ENCODE data around the gene ARMC9. TPM values are rescaled to one million over a fixed set of nuclear protein-coding genes. Genes with fewer than 3 reads are reported as not detected.
"Not testable (repeated sequence)": the region's sequence is repeated elsewhere in the genome, so short reads cannot be mapped to it uniquely, and the experiment has no call there.

ARMC9 gene
- total RNA-seq, 2 experiments from 2014 or later, result 5.7 to 7.4 TPM

DNA sequence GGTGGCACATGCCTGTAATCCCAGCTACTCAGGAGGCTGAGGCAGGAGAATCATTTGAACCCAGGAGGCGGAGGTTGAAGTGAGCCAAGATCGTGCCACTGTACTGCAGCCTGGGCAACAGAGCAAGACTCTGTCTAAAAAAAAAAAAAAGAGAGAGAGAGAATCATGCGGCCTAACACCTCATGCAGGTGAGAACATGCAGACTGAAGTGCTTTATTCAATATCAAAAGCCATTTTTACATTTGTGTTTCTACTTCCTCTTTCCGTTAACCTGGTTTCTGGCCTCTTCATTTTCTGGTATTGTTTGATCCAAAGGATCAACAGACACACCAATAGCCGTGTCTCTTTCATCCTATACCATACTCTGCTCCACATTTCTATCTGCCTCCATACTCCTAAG is 19.6 kb upstream of the ARMC9 start:
- POLR2A ChIA-PET, CTCF ChIA-PET: not testable (repeated sequence)

DNA sequence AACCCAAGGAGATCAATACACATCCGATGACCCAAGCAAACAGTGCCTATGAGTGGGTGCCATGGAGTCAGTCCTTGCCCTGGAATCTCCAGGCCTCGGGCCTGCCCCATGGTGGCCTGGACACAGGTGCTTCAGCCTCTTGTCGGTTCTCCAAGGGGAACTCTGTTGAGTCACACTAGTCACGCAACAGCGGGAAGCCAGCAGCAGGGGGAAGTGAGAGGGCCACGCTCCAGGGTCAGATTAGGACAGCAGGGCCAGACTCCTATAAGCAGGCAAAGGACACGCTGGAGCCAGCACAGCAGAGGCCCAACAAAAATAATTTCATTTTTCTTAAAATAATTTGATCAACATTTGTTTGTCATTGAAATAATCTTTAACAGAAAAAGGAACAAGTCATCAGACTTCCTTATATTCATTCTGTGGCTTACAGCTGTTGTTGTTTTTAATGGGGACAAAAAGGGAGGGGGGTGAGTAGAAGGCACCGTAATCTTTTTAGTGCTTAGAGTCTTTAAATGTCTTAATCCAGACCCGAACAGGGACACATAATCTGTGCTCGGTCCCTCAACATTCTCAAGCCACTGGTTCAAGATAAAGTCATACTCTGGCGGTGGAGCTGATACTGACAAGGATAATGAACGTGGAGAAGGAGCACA is 16.4 kb upstream of the ARMC9 start:
- POLR2A ChIA-PET, result no interaction called here
- CTCF ChIA-PET, result no interaction called here

DNA sequence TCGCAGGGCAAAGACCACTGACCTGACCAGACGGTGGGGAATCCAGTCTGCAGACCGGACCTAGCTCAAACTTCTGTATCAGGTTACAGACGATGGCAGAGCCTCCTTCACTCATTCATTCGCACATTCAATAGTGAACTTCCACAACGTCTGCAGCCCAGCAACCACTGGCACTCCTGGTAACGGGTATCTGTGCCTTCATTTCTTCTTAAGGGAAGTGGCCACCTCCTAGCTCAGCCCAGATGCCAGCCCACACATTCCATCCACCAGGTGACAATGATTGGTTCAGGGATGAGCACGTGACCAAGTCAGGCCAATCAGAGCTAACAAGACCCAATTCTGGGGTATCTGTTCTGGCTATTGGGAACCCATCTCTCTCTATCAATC is 15.9 kb upstream of the ARMC9 start:
- CTCF ChIA-PET, result no interaction called here
- POLR2A ChIA-PET, result no interaction called here

DNA sequence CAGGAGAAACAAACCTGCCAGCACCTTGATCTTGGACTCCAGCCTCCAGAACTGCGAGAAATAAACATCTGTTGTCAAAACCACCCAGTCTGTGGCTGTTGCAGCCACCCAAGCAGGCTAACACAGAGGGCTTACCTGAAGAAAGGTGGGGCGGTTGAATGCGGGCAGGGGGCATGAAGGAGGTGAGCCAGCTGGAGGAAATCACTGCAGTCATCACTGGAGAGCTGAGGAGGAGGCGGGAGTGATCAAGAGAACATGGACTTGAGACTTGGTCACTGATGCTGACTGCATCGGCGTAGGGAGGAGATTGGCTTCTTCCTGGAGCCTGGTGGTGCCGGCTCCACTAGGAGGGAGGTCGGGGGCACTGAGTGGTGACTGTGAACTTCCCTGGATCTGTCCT is 14.6 kb upstream of the ARMC9 start:
- ChIA-PET POLR2A (no interaction called here), CTCF (no interaction called here)

DNA sequence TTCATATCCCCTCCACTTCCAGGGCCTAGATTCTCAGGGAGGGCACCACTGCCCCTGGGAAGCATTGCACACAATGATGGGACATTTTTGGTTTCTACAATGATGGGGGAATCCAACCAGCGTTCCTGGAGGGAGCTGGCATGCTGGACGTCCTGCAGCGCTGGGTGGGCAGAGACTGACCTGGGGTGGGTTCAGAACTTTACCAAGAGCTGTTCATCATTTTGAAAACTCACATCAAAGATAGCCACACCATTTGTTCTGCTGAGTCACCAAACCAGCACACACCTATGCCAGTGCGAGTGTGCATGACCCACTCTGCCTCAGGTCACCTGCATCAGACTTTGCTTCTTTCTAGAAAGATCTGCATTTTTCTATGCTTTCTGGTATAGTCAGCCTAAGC is 14.1 kb upstream of the ARMC9 start:
- CTCF ChIA-PET, result no interaction called here
- POLR2A ChIA-PET, result no interaction called here

DNA sequence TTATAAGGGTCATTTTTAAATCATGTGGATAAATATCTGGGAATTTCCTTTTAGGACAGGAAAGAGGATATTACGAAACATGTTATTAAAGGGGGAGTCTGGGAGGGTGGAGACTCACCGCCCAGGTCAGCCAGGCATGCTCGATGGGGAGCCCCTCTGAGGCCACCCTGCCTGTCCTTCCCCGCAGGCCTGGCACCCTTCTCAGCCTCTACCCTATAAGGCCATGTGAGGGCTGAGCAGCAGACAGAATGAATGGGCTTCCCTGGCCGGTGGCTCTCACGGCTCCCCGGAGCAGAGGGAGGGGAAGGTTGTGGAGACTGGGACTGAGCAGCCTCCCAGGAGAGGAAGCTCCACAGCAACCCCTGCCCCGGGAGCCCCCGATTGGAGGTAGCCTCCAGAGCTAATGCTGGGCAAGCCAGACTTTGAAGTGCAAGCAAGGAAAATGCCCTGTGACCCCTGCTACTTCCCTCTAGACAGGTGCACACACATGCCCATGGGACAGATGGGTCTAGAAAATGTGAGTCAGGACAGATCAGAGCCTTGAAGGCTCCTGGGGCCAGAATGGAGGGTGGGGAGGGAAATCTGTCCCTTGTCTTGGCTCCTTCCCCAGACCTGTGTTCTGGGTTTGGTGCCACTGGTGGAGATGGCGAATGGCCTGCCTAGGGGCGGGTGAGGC is 13.2 kb upstream of the ARMC9 start:
- POLR2A ChIA-PET, result no interaction called here
- CTCF ChIA-PET, result no interaction called here

DNA sequence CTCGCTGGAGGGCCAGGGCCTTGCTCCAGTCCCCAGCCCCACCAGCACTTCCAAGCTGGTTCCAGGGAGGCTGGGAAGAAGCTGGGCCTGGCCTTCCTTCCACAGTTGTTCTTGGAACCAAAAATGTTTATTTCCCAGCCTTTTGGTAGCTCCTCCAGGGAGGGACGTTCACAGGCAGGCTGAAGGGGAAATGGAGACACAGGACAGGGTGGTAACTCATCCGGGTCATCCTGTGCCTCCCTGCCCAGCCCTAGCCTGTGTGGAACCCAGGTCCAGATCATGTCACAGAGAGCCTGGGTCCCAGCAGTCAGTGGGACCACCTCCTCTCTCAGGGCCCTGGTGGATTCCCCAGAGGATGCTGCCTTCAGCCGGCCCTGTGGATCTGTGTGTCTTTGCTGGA is 12.5 kb upstream of the ARMC9 start:
- ChIA-PET CTCF (no interaction called here), POLR2A (no interaction called here)

DNA sequence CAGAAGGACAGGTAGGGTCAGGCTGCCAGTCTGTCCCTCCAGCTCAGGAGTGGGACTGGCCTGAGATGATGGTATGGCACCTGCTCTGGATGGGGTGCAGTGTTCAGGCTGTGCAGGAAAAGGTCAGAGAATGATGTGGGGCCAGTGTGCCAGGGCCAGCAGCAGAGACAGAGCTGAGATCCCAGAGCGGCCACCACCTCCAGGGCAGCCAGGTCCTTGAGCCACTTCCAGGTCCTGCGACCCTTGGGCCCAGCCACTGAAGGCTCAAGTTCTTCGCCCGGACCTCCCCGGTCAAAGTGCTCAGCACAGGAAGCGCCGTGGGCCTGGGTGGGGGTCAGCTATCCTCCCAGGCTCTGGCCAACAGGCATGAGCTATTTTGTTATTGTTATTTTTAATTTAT is 12.1 kb upstream of the ARMC9 start:
- POLR2A ChIA-PET, result no interaction called here
- CTCF ChIA-PET, result no interaction called here

DNA sequence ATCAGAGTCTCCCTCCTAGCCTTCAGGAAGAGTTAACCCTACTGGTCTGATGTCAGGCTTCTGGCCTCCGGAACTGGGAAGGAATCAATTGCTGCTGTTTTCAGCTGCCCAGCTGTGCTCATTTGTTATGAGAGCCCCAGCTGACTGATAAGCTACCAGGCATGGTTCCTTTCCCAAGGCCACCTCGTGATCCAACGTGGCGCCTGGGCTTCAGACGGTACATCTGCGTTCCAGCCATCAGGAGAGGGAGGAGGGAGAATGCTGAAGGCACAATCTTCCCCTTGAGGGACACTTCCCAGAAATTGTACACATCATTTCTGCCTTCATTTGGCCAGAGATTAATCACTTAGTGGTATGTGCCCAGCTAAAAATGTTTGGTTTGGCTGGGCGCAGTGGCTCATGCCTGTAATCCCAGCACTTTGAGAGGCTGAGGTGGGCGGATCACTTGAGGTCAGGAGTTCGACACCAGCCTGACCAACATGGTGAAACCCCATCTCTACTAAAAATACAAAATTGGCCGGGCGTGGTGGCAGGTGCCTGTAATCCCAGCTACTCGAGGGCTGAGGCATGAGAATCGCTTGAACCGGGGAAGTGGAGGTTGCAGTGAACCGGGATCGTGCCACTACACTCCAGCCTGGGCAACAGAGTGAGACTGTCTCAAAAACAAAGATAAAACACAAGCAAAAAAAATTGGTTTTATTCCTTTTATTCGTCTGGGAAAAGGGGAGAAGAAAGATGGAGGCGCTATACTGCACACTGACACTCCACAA is 10.5 kb upstream of the ARMC9 start:
- ChIA-PET CTCF (no interaction called here), POLR2A (no interaction called here)

DNA sequence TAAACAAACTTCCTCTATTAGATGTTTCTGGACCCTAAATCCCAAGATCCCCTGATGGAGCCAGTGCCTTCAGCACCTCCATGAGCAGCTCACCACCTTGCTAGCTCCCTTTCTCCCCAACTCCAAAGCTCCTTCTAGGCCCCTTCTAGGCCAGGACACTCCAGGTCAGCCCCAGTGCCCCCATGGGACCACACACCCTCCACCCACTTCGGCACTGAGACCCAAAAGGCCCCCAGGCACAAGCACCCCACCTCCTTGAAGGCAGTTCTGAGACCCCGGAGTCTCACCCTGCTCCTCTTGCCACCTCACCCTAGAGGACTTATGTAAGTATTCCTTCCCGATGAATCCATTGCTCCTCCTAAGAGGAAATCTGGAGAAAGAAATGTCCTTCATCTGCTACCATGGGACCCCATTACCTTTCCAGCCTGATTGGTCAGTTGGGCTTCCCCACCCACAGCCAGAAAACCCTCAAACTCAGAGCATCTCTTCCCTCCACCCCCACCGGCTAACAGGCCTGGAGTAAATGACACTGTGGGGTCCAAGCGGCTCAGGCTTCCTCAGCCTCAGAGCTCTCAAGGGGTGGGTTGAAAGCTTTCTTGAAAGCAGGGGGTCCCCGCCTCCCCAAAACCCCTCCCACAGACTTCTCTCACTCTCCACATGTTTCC is 9.8 kb upstream of the ARMC9 start:
- ChIA-PET POLR2A (no interaction called here), CTCF (no interaction called here)

DNA sequence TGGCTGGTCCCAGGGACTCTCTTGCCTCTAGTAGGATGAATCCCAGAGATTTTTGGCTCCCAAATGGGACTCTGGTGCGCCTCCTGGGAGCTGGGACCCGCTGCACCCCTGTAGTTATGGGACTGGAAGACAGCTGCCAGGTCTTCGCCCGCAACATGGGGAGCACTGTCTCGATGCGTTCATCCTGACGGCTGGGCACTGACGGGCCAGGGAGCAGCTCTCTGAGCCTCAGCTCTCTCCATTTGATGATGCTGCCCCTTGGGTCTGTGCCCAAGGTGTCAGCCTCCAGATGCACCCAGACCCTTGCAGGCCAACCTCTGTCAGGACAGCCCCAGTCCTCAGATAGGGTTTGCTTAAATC is 9.3 kb upstream of the ARMC9 start:
- POLR2A ChIA-PET, result no interaction called here
- CTCF ChIA-PET, result interaction anchor here (1.1 kb wide), 1 partner anchor 21 kb away, joined by 3 read pairs; no protein-coding TSS in a partner anchor

DNA sequence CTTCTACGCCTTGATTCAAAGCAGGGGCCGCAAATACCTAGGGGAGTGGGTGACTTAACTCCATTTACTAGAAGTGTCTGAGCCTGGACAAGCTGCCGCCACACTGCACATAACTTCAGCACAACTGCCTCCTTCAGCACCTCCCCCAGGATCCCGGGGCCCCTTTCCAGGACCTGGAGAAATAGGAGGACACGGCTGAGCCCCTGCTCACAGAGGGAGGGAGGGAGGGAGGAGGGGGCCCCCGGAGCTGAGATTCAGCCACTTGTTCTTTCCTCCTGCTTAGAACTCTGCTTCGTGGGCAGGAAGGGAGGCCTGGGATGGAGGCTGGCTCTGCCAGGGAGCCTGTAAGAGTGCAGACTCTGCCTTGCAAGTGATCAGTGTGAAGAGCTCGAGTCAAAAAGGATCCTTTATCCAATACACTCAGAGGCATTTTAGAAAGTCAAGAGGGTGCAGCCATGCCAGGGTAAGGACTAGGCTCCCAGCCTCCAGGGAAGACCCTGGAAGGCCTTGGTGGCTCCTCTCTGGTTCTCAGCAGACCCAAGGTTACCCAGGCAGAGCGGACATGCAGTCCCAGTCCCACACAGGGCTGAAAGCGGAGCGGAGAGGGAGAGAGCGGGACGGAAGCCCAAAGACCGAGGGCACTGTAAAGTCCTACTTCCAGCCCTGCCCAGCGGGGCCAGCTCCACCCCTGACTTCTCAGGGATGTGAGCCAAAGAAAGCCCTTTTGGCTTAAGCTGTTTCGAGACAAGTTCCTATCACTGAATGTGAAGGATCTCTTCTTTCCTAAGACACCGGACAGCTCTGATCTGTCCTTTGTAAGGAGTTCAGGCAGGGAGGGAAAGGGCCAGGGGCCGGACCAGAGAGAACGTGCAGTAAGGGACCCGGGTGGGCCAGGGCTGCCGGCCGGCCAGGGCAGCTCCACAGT is 8.6 kb upstream of the ARMC9 start:
- ChIA-PET POLR2A (no interaction called here), CTCF (interaction anchor here (1.1 kb wide), 1 partner anchor 20 kb away, joined by 3 read pairs; no protein-coding TSS in a partner anchor)

DNA sequence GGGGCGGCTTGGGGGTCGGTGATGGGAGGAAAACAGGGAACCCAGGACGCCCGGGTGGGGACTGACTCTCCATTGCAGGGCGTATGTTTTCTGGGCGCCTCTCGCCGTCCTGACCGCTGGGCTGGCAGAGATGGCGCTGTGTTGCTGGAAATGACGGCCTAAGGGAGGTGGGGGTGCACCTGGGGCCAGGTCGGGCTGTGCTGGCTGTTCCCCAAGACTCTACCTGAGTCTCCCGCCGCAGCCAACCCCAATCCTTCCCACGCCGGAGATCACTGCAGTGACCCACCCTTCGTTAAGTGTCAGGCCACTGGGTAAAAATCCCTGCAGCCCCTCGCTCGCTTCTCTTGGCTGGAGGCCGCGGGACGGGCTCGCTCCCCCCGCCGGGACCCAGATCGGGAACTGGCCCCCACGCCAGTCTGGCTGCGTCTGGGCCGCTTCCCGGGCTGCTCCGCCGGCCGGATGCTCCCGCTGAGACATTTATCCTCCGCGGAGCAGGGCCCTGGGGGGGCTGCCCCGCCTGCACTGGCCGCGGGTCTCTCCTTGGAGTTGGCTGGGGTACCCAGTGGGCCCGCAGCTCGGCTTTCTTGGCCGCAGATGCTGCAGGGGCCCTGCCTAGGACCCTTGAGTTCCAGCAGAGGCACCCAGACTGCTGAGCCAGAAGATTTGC is 7.8 kb upstream of the ARMC9 start:
- POLR2A ChIA-PET, result no interaction called here

DNA sequence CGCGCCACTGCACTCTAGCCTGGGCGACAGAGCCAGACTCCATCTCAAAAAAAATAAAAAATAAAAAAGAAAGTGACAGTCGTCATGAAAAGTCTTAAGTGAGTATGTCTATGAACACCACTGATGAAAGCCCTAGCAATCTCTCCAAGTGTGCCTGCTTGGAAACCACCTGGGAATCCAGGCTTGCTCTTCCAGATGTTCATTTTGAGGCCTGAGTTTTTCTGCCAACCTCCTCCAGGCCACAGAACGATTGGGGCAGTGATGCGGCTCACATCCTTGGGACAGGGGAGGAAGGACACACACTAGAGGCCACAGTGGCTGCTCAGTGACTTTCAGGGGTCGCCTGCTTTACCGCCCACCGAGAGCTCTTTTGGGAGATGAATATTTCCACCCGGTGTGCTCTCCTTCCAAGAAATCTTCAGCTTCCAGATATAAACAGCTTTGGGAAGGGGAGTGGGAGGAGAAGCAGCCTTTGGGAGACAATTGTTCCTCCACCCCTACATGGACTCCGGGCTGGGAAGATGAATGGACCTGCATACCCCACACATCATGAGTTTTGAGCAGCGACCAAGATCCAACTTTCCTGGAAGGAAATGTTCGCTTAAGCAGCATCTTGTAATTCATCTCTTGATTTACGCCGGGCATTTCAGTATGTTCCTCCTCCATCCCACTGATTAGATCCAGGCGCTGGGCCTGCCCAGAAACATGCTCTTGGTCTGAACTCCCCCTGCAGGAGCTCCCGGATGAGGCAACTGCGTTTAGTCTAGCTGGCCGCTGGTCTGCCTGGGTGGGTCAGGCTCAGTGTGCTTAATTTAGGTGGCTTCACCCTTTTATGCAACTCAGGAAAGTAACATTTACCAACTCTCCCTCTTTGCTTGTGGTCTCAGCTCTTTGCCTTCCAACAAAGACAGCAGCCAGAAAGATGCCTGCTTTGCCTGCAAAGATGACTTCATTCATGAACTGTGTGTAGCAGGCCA is 6.2 kb upstream of the ARMC9 start:
- ChIA-PET CTCF (no interaction called here), POLR2A (no interaction called here)

More for the DNA sequence above, 7.8 kb upstream of the ARMC9 start:
- CTCF ChIA-PET, result interaction anchor here (1.1 kb wide), 1 partner anchor 19 kb away, joined by 3 read pairs; no protein-coding TSS in a partner anchor

DNA sequence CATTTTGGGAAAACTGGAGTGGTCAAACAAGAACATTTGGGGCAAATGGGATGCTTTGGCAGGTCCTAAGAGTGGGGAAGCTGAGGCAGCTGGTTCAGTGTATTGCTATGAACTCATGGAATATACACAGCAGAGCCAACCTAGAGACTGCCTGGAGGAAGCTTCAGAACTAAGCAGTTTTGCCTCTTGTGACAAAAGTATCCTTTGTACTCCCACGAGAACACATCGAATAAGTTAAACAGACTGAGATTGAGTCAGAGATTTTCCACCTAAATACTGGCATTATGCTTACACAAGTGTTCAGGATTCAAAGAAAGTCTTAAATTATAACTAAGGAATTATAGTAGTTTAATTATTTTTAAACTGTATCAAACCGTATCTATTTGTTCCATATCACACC is 5.2 kb upstream of the ARMC9 start:
- ChIA-PET POLR2A (no interaction called here), CTCF (no interaction called here)

DNA sequence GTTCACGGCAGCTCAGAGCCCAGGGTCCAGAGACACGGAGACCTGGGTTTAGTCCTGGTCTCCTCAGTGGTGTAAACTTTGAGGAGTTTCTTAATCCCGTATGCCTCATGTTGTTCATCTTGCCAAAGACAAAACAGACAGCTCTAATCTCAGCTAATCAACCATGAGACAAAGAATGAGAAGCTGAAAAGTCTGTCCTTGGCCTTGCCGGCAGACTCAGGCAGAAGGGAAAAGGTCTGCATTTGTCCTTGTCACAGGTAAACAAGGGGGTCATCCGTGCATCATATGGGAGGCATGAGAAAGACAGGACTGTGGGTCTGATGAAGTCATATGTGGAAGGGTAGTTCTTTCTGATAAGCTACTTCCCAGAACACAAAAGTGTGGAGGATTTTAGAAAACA is 1.8 kb upstream of the ARMC9 start:
- POLR2A ChIA-PET, result no interaction called here
- CTCF ChIA-PET, result interaction anchor here (0.8 to 1.1 kb wide), 2 partner anchors 58 to 584 kb away, joined by 3 read pairs; partner anchors contain the start of gene PDE6D

DNA sequence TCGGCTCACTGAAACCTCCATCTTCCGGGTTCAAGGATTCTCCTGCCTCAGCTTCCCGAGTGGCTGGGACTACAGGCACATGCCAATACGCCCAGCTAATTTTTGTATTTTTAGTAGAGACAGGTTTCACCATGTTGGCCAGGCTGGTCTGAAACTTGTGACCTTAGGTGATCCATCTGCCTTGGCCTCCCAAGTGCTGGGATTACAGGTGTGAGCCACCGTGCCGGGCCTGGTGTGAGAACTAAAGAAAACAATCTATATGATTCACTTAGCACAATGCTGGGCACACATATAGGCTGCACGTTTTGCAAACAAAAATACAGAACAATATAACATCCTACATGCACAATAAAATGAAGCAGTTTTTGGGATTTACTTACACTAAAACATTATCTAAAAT is 1.2 kb upstream of the ARMC9 start:
- CTCF ChIA-PET, result interaction anchor here (0.8 to 1.1 kb wide), 2 partner anchors 58 to 584 kb away, joined by 3 read pairs; partner anchors contain the start of gene PDE6D
- POLR2A ChIA-PET, result not testable (repeated sequence)

DNA sequence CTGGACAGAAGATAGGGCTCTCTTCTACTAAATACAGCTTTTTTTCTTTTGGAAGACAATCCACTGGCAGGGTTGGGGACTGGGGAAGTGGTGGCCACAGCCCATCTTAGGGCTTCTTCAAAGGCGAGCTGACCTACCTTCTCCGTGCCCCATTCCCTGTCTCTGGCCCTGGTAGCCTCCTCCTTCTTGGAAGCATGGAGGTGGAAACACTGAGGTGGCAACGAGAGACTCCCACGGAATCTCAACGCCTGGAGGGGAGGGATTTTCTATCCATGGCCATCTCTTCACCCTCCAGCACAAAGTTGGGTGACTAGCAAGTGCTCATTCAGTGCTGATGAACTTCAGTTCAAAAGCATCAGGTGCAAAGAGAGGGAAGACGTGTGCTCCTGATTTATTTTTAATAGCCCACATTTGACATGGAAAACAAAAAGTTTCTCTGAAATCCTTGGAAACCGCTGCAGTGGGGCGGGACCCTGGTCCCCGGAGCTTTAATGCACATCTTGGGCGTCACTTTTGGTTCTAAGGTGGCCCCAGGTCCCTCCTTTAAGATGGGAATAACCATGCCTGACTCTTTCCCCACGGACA is 633 bp upstream of the ARMC9 start:
- CTCF ChIA-PET, result interaction anchor here (0.6 kb wide), 1 partner anchor 30 kb away, joined by 3 read pairs; no protein-coding TSS in a partner anchor
- POLR2A ChIA-PET, result no interaction called here
